UCSD-AML1 (cell line): ENCODE measurements around the gene SCRG1.
A peak's percentile ranks its signal among the peaks of the same experiment; 100 is the strongest.

Experiments used
- DNase-seq: peaks from one replicate; lab custom pipeline; 2025; ENCODE audit not compliant: unreplicated experiment; lab: John Stamatoyannopoulos, UW

Gene SCRG1

DNA sequence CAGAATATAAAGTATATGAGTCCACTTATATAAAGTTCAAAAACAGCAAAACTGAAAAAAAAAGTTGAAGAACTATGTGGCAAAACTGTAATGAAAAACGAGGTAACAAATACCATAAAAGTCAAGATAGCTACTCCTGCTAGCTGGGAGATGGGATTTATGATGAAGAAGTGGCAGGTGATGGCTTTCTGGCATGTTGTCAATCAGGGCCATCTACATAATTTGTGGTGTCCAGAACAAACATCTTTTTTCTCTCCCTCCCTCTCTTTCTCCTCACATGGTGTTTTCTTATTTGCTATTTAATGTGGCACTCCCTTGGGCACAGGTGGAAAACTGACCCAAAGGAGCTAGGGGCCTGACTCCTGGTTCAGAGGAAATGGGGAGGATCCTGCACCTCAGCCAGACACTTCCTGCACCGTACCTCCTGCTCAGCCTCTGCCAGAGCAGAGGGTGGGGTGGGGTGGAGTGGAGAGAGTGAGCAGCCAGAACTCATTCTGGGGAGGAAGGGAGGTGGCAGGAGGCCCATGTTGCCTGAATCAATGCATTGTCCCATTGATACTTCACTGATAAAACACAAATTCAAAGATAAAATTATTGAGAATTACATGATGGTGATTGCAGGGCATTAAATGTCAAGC is 33.4 kb downstream of the SCRG1 start:
- DNase-seq: peak; percentile 44

DNA sequence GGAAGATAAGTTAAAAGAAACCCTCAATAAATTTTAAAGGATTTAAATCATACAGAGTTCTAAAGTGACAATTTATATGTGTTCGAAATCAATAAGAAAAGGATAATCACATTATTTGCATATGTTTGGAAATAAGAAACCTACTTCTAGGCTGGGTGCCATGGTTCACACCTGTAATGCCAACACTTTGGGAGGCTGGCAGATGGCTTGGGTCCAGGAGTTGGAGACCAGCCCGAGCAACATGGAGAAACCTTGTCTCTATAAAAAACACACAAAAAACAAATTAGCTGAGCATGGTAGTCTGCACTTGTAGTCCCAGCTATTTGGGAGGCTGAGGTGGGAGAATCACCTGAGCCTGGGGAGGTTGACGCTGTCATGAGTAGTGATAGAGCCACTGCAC is 36.2 kb downstream of the SCRG1 start:
- no peak for DNase-seq

DNA sequence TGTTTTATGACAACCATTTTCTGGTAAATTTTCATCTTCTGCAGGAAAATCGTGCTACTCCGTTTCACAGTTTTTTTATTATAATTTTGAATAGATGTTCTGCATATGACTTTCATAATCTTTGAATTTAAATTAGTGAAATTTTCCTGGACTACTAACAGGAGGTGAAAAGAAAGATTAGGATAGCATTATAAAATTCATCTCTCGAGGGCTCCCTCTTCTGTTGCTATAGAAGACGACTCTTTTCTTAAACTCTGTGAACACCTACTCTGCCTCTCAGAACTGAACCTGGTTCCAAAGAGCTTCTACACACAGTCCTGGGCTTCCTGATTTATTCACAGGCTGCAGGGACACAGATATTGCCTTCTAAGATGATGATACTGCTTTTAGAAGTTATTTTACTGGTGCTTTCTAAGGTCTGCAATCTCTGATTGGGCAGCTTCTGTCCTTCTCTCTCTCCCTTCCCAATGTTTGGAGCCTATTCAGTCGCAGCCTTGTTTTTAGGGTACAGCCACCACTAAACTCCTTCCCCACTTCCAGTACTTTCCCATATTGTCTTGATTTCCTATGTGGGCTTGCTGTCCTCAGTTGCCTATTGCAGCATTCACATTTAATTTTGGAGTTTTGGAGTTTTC is 38.2 kb downstream of the SCRG1 start:
- no peak for DNase-seq

DNA sequence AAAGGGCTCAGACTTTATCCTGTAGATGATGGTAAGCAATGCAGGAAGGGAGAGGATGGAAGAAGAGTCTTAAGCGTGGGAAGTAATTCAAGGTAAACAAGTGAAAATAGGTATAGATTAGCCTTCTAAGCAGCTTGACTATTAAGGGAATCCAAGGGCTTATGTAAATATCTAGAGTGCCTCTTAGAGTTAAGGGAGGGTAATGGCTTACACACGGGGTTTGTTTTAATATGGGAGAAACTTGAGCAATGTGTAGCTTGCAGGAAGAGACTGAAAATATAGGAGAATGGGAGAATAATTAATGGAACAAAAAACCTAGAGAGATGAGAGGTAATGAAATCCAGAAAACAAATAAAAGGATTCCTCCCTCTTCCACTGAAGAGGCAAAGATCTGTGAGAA is 41.0 kb downstream of the SCRG1 start:
- DNase-seq: no peak

DNA sequence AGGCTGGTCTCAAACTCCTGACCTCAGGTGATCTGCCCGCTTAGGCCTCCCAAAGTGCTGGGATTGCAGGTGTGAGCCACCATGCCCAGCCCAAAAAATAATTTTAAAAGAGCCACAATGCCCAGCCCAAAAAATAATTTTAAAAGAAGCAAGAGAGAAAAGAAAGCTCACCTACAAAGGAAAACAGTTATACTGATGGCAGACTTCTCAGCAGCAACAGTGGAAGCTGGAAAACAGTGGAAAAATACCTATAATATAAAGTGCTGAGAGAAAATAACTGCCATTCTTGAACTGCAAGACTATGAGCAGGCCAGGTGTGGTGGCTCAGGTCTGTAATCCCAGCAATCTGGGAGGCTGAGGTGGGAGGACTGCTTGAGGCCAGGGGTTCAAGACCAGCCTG is 51.4 kb downstream of the SCRG1 start:
- DNase-seq: no peak

DNA sequence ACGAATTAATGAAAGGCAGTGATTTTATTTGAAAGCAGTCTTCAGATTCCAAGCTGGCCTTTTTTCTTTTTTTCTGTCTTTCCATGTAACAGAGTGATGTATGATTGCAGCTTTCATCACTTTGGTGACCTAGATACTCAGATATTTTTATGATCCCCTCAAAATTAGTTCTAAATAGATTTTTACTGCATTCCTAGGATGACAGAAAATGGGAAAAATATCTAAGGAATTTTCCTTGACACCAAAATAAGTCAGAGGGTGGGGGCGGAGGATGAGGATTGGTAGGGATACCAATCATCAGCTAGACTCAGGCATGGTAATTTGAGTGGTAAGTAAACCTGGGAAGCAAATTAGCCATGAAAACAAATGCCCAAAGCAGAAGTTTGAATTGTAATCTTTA is 52.8 kb downstream of the SCRG1 start:
- no peak for DNase-seq

DNA sequence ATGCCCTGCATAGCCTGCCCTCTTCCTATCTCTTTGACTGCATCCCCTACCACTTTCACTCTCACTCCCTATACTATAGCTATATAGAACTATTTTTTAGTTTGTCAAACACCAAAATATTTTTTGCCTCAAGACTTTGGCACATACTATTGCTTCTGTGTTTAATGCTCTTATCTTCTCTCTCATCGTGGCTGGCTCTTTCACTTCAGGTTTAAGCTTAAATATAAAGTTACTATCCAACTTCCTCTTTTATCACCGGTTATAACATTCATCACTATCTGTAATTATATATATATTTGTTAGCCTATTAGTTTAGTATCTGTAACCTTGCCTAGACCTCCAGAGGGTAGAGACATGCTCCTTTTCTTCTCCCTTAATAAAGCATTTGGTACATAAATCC is 53.3 kb downstream of the SCRG1 start:
- DNase-seq: no peak

DNA sequence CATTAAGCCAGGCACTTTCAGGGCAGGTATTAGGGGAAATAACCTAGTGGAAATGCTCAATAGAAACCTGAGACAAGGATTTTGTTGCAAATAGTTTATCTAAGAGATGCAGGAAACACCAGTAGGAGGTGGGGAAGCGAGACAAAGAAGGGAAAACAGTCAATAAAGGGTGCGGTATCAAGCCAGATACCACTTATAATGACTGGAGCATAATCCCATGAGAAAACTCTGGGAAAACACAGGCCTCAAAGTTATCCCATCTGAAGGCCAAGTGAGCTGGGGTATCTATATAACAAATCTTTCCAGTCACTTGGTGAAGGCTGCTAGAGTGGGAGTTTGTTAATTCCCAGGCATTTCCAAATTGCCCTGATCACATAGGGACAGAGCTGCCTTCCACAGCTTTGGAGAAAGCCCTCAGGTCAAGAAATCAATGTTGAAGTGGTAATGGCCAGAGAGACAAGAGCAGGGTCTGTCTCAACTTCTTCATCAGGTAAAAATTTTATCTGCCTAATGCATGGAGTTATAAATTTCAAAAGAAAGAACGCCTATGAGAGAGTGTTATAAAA is 55.0 kb downstream of the SCRG1 start:
- DNase-seq: no peak

DNA sequence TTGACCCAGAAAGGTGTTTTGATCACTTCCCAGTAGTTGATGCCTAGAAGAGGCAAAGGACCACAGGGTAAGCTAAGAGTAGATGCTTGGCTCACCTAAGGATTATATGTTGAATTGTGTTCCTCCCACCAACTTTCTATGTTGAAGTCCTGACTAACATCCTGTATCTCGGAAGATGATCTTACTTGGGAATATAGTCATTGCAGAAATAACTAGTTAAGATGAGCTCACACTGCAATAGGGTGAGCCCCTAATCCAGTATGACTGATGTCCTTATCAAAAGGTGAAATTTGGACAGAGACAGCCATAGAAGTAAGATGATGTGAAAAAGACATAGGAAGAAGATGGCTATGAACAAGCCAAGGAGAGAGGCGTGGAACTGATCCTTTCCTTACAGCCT is 61.5 kb downstream of the SCRG1 start:
- DNase-seq: no peak

DNA sequence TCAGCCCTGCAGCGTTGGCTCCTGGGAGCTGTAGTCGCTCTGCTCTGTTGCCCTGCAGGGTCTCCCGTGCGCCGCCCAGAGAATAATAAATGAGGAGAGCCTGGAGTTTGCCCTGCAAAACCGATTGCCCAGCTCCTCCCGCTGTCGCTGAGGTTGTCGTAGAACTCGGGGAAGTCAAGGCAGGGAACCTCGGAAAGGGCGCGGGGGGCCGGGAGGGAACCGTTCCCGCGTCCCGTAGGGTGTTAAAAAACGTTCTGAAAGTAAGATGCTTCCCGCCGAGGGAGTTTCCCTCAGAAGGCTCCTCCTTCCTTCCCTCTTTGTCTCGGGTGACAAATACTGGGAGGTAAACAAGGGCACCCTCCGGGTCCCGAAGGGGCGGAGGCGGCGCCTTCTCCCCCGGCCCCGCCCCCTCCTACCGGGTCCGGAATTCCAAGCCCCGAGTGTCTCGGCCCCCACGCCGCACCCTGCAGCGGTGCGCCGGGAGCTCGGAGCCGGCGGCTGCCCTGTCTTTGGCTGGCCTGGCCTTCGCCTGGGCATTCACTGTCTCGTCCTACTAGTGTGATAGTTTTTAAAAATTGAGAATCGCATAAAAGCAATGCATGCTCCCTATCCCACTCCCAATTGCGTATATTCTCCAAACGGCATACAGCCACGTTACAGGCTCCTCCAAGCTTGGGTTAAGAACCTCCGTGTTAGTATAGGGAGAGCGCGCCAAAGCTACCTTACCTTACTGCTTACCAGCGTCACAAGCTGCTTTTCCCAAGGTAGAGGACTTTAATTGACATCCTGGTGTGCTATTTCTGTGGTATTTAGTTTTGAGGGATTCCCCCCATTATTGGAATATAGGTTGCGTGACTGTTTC is 63.8 kb downstream of the SCRG1 start:
- DNase-seq: peak; percentile 85
